Glomerular endothelial cell (primary cell): Measurements from ENCODE around the gene TNFRSF1A. TPM values are rescaled to one million over a fixed set of nuclear protein-coding genes. Genes with fewer than 3 reads are reported as not detected.
"Not testable (repeated sequence)": the region's sequence is repeated elsewhere in the genome, so short reads cannot be mapped to it uniquely, and the experiment has no call there.

ENCODE experiments used
- DNase-seq: peaks from one replicate; pipeline ENCODE4 v3.0.0-alpha.2; 2011; ENCODE audit warnings: low read depth, low spot score; ENCODE audit errors: extremely low read depth
- total RNA-seq: library from RNA; depleted of rRNA; stranded (reverse); fragments of >200 nt; gene quantifications from 2 replicates; pipeline ENCODE4 v1.2.3, GENCODE V29; 2015

Gene TNFRSF1A
- total RNA-seq, 1 donor from 2014 or later: 204 TPM

- no peak for DNase-seq
Observed at GRCh38 chr12:6338955-6339354, 2.9 kb downstream of the TNFRSF1A start.

GRCh38 chr12:6338536-6338935 is 3.3 kb downstream of the TNFRSF1A start:
- not testable (repeated sequence) for DNase-seq

- no peak for DNase-seq
Observed at GRCh38 chr12:6337958-6338433, 3.9 kb downstream of the TNFRSF1A start.

GRCh38 chr12:6336889-6337853 is 4.7 kb downstream of the TNFRSF1A start:
- DNase-seq: no peak

- DNase-seq: peak; percentile 95
Observed at GRCh38 chr12:6336079-6336888, 5.6 kb downstream of the TNFRSF1A start.

- DNase-seq: no peak
Observed at GRCh38 chr12:6335451-6336078, 6.3 kb downstream of the TNFRSF1A start.

- DNase-seq: no peak
Observed at GRCh38 chr12:6334940-6335450, 6.9 kb downstream of the TNFRSF1A start.

GRCh38 chr12:6334359-6334758 is 7.5 kb downstream of the TNFRSF1A start:
- no peak for DNase-seq

GRCh38 chr12:6333566-6333965 is 8.3 kb downstream of the TNFRSF1A start:
- DNase-seq: no peak

GRCh38 chr12:6333029-6333428 is 8.8 kb downstream of the TNFRSF1A start:
- no peak for DNase-seq

GRCh38 chr12:6332459-6332858 is 9.4 kb downstream of the TNFRSF1A start:
- no peak for DNase-seq

GRCh38 chr12:6330999-6331714 is 10.7 kb downstream of the TNFRSF1A start:
- no peak for DNase-seq

- DNase-seq: no peak
Observed at GRCh38 chr12:6330192-6330591, 11.7 kb downstream of the TNFRSF1A start.

- DNase-seq: no peak
Observed at GRCh38 chr12:6329703-6330064, 12.2 kb downstream of the TNFRSF1A start.

GRCh38 chr12:6328945-6329702 is 12.8 kb downstream of the TNFRSF1A start:
- DNase-seq: no peak

GRCh38 chr12:6328045-6328779 is 13.7 kb downstream of the TNFRSF1A start:
- DNase-seq: no peak

- DNase-seq: no peak
Observed at GRCh38 chr12:6327229-6328041, 14.4 kb downstream of the TNFRSF1A start.
